Measurements from ENCODE around the gene TMEM163. TPM values are rescaled to one million over a fixed set of nuclear protein-coding genes. Genes with fewer than 3 reads are reported as not detected.

The TMEM163 gene
- total and polyA plus RNA-seq, 2 experiments from 2014 or later: 1.1 TPM

DNA sequence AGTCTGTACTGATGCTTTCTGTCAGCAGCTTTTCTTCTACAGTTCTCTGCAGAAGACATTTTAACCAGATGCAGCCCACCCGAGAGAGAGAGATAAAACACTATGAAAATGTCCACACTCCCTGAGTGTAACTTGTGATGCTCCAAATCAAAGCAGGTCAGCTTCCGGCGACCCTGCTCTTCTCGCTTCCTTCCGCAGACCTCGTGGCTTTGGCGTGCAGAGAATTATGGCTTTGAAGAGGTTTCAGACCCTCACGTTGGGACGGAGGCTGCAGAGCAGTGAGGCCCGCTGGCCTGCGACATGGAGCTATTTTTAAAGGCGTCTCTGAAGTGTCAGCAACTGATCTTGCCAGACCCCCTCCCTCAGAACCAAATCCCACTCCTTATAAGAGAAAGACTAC lies 41.8 kb downstream of the TMEM163 start:
- no peaks in the 10 kb centered on the region for H4K20me1 ChIP-seq (ENCODE audit: insufficient read depth, poor library complexity, severe bottlenecking)
- no peaks in the 10 kb centered on the region for H3K79me2 ChIP-seq
- H3K27ac ChIP-seq: no peak overlapping the region
- H3K36me3 ChIP-seq (replicated peaks; ENCODE audit: insufficient read depth, low read depth): no peaks in the 10 kb centered on the region
- 65% methylated on average over 12 of the region's 12 CpGs for WGBS (ENCODE audit: low lambda C conversion rate, missing lambda C conversion rate)
- H2AFZ ChIP-seq: no peak overlapping the region
- H3K4me3 ChIP-seq: no peak overlapping the region
- no peak for DNase-seq (ENCODE audit: low spot score)
- H3K9me3 ChIP-seq (ENCODE audit: low read depth): no peaks in the 10 kb centered on the region
- H3K4me2 ChIP-seq: no peak overlapping the region
- no peaks in the 10 kb centered on the region for H3K27me3 ChIP-seq
- no peaks in the 10 kb centered on the region for H3K9me2 ChIP-seq (replicated peaks; ENCODE audit: insufficient read depth)
- no peak for TF ChIP-seq EZH2phosphoT487 (IDR thresholded peaks at IDR 0.05; ENCODE audit: low read depth, severe bottlenecking, unreplicated experiment)
- TF ChIP-seq EZH2 (IDR thresholded peaks at IDR 0.05; ENCODE audit: borderline replicate concordance): no peak
- no peaks in the 10 kb centered on the region for H3K4me1 ChIP-seq (ENCODE audit: insufficient read depth)

DNA sequence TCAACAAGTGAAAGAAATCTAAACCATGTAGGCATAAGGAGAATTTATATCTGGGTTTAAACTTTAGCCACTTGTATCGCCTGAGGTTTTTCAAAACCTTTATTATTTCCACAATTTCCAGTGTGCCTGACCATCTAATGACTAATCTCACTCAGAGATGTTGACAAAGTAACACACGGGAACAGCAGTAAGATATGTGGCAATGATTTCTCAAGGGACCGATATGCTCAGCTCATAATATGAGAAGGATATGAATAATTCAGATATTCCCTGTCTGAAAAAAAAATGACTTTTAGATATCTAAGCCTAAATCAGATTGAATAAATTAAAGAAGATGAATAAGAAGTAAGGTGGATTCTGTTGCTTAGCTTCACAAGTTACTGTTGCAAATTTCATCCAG lies 43.5 kb downstream of the TMEM163 start:
- peaks cover 3% of the 10 kb centered on the region for H3K4me1 ChIP-seq (ENCODE audit: insufficient read depth)
- H3K9me3 ChIP-seq (ENCODE audit: low read depth): no peaks in the 10 kb centered on the region
- no peak overlapping the region for H3K4me2 ChIP-seq
- no peak overlapping the region for H3K4me3 ChIP-seq
- no peak overlapping the region for H2AFZ ChIP-seq
- DNase-seq (ENCODE audit: low spot score): no peak
- no peak overlapping the region for H3K27ac ChIP-seq
- WGBS (ENCODE audit: low lambda C conversion rate, missing lambda C conversion rate): 83% methylated on average over 3 of the region's 3 CpGs
- no peaks in the 10 kb centered on the region for H3K79me2 ChIP-seq
- TF ChIP-seq CTCF (IDR thresholded peaks at IDR 0.05; ENCODE audit: poor library complexity): no peak
- no peak for TF ChIP-seq EZH2 (IDR thresholded peaks at IDR 0.05; ENCODE audit: borderline replicate concordance)
- no peak for TF ChIP-seq EZH2phosphoT487 (IDR thresholded peaks at IDR 0.05; ENCODE audit: low read depth, severe bottlenecking, unreplicated experiment)
- no peaks in the 10 kb centered on the region for H3K9me2 ChIP-seq (replicated peaks; ENCODE audit: insufficient read depth)
- H3K27me3 ChIP-seq: peaks cover 3% of the 10 kb centered on the region
- no peaks in the 10 kb centered on the region for H4K20me1 ChIP-seq (ENCODE audit: insufficient read depth, poor library complexity, severe bottlenecking)
- no peaks in the 10 kb centered on the region for H3K36me3 ChIP-seq (replicated peaks; ENCODE audit: insufficient read depth, low read depth)

- Histone ChIP-seq H3K9me2 (replicated peaks; ENCODE audit: insufficient read depth) (no peaks in the 10 kb centered on the region), H3K9me3 (ENCODE audit: low read depth) (no peaks in the 10 kb centered on the region), H3K4me2 (no peak overlapping the region), H3K79me2 (no peaks in the 10 kb centered on the region), H3K4me3 (no peak overlapping the region), H3K4me1 (ENCODE audit: insufficient read depth) (peaks cover 4% of the 10 kb centered on the region), H2AFZ (no peak overlapping the region), H3K27ac (no peak overlapping the region), H4K20me1 (ENCODE audit: insufficient read depth, poor library complexity, severe bottlenecking) (no peaks in the 10 kb centered on the region), H3K36me3 (replicated peaks; ENCODE audit: insufficient read depth, low read depth) (no peaks in the 10 kb centered on the region), H3K27me3 (peaks cover 3% of the 10 kb centered on the region)
- 84% methylated on average over 4 of the region's 4 CpGs for WGBS (ENCODE audit: low lambda C conversion rate, missing lambda C conversion rate)
- TF ChIP-seq CTCF (IDR thresholded peaks at IDR 0.05; ENCODE audit: poor library complexity) (no peak), EZH2 (IDR thresholded peaks at IDR 0.05; ENCODE audit: borderline replicate concordance) (no peak), EZH2phosphoT487 (IDR thresholded peaks at IDR 0.05; ENCODE audit: low read depth, severe bottlenecking, unreplicated experiment) (no peak)
- DNase-seq (ENCODE audit: low spot score): no peak
Measured at GRCh38 chr2:134674687-134675086, 44.1 kb downstream of the TMEM163 start.

GRCh38 chr2:134671513-134671912 lies 47.3 kb downstream of the TMEM163 start:
- Histone ChIP-seq H3K79me2 (no peaks in the 10 kb centered on the region), H4K20me1 (ENCODE audit: insufficient read depth, poor library complexity, severe bottlenecking) (no peaks in the 10 kb centered on the region), H3K4me2 (no peak overlapping the region), H3K27ac (no peak overlapping the region), H2AFZ (no peak overlapping the region), H3K9me2 (replicated peaks; ENCODE audit: insufficient read depth) (no peaks in the 10 kb centered on the region), H3K36me3 (replicated peaks; ENCODE audit: insufficient read depth, low read depth) (no peaks in the 10 kb centered on the region), H3K9me3 (ENCODE audit: low read depth) (no peaks in the 10 kb centered on the region), H3K27me3 (peaks cover 3% of the 10 kb centered on the region), H3K4me1 (ENCODE audit: insufficient read depth) (peaks cover 4% of the 10 kb centered on the region), H3K4me3 (no peak overlapping the region)
- no peak for DNase-seq (ENCODE audit: low spot score)
- 57% methylated on average over 1 of the region's 1 CpG for WGBS (ENCODE audit: low lambda C conversion rate, missing lambda C conversion rate)
- TF ChIP-seq CTCF (IDR thresholded peaks at IDR 0.05; ENCODE audit: poor library complexity) (no peak), EZH2phosphoT487 (IDR thresholded peaks at IDR 0.05; ENCODE audit: low read depth, severe bottlenecking, unreplicated experiment) (no peak), EZH2 (IDR thresholded peaks at IDR 0.05; ENCODE audit: borderline replicate concordance) (no peak)

Data from hepatocyte (in vitro differentiated cells).